Cardiac muscle cell (in vitro differentiated cells and primary cell): ENCODE results near the gene FBLN2. TPM values are rescaled to one million over a fixed set of nuclear protein-coding genes. Genes with fewer than 3 reads are reported as not detected.

Experiments
- DNase-seq, 2 donors: peaks; one replicate each; pipeline versions ENCODE4 v3.0.0 to v3.0.0-alpha.2; 2010 to 2017; ENCODE audit warnings: low read depth in 1 of 2, low spot score in 1 of 2
- H3K27ac ChIP-seq: fragments of 200-600 bp; sonication (generic); 2 replicates; pipeline ENCODE4 v1.5.1; 2016
- H3K27me3 ChIP-seq: fragments of 200-600 bp; sonication (generic); 2 replicates; pipeline ENCODE4 v1.6.0; 2016; ENCODE audit warnings: control low read depth
- H3K36me3 ChIP-seq: fragments of 200-600 bp; sonication (generic); 2 replicates; pipeline ENCODE4 v1.5.1; 2016; ENCODE audit warnings: control low read depth
- H3K4me1 ChIP-seq: fragments of 200-600 bp; sonication (generic); 2 replicates; pipeline ENCODE4 v1.8.1; 2017; ENCODE audit warnings: low read depth, mild to moderate bottlenecking, mixed run types
- H3K4me3 ChIP-seq: fragments of 200-600 bp; sonication (generic); 2 replicates; pipeline ENCODE4 v1.5.1; 2016; ENCODE audit warnings: mild to moderate bottlenecking
- H3K9me3 ChIP-seq: fragments of 200-600 bp; sonication (generic); 2 replicates; pipeline ENCODE4 v1.5.1; 2017; ENCODE audit warnings: low read depth, mild to moderate bottlenecking, control low read depth
- polyA plus RNA-seq: library from polyadenylated mRNA; unstranded; fragments of >200 nt; fragmentation: Nextera tagmentation; extraction: Ambion mirVana; gene quantifications from 2 replicates; pipeline ENCODE4 v1.2.1, GENCODE V29; 2016
- total RNA-seq: library from RNA; depleted of rRNA; stranded (reverse); fragments of >200 nt; gene quantifications from 2 replicates; pipeline ENCODE4 v1.2.3, GENCODE V29; 2016
- TF ChIP-seq, protein P1 (sequence below): IDR thresholded peaks from 2 replicates; pipeline ENCODE4 v1.5.1; 2012; ENCODE audit warnings: low read depth, mild to moderate bottlenecking, low read length

The FBLN2 gene
- total and polyA plus RNA-seq, 2 experiments from 2014 or later, result 19.3 to 42.4 TPM

GRCh38 chr3:13532631-13533030 is 16.3 kb upstream of the FBLN2 start:
- Histone ChIP-seq H3K27ac (no peak overlapping the region), H3K4me3 (no peak overlapping the region), H3K36me3 (no peaks in the 10 kb centered on the region), H3K27me3 (no peaks in the 10 kb centered on the region), H3K4me1 (peaks cover 4% of the 10 kb centered on the region), H3K9me3 (no peaks in the 10 kb centered on the region)
- DNase-seq, result no peak
- TF ChIP-seq, protein P1, sequence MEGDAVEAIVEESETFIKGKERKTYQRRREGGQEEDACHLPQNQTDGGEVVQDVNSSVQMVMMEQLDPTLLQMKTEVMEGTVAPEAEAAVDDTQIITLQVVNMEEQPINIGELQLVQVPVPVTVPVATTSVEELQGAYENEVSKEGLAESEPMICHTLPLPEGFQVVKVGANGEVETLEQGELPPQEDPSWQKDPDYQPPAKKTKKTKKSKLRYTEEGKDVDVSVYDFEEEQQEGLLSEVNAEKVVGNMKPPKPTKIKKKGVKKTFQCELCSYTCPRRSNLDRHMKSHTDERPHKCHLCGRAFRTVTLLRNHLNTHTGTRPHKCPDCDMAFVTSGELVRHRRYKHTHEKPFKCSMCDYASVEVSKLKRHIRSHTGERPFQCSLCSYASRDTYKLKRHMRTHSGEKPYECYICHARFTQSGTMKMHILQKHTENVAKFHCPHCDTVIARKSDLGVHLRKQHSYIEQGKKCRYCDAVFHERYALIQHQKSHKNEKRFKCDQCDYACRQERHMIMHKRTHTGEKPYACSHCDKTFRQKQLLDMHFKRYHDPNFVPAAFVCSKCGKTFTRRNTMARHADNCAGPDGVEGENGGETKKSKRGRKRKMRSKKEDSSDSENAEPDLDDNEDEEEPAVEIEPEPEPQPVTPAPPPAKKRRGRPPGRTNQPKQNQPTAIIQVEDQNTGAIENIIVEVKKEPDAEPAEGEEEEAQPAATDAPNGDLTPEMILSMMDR, result no peak

DNA sequence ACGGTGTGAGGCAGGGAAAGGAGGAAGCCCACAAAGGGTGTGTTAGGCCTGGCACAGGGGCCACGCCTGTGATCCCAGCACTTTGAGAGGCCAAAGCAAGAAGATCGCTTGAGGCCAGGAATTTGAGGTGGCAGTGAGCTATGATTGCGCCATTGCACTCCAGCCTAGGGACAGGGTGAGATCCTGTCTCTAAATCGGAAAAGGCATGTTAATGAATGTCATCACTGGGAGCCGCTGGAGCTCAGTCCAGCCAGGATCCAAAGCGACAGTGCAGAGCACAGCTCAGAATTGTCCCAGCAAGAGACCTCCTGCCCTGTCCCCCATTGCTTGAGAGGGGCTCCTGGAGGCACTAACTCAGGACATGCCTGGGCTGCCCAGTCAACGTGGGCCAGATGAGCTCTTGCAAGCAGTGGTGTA is 15.0 kb upstream of the FBLN2 start:
- H3K27ac ChIP-seq, result no peak overlapping the region
- TF ChIP-seq, protein P1, result no peak
- no peaks in the 10 kb centered on the region for H3K36me3 ChIP-seq
- peaks cover 4% of the 10 kb centered on the region for H3K4me1 ChIP-seq
- H3K27me3 ChIP-seq, result no peaks in the 10 kb centered on the region
- DNase-seq, result no peak
- H3K9me3 ChIP-seq, result no peaks in the 10 kb centered on the region
- no peak overlapping the region for H3K4me3 ChIP-seq

DNA sequence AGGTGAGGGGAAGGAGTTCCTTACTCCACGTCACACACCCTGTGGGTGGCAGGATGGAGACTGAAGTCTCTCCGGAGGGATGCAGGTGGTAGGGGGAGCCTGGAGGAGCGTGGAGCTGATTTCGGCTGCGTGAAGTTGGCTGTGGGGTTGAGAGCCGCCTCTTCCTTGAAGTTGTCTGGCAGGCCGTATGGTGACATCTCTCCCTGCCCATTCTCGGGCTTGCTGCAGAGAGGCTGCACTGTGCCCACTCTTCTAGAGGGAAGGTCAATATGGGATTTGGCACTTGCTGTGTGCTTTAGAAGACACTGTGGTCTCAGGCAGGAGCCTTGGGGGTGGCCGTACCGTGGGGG is 13.4 kb upstream of the FBLN2 start:
- TF ChIP-seq, protein P1, result no peak
- Histone ChIP-seq H3K27me3 (no peaks in the 10 kb centered on the region), H3K4me1 (peaks cover 4% of the 10 kb centered on the region), H3K4me3 (no peak overlapping the region), H3K9me3 (no peaks in the 10 kb centered on the region), H3K27ac (no peak overlapping the region), H3K36me3 (no peaks in the 10 kb centered on the region)
- DNase-seq, result no peak

- Histone ChIP-seq H3K4me1 (peaks cover 4% of the 10 kb centered on the region), H3K27ac (no peak overlapping the region), H3K4me3 (no peak overlapping the region), H3K36me3 (no peaks in the 10 kb centered on the region), H3K9me3 (no peaks in the 10 kb centered on the region), H3K27me3 (no peaks in the 10 kb centered on the region)
- TF ChIP-seq, protein P1, result no peak
- DNase-seq, result no peak
Measured at GRCh38 chr3:13535905-13536304, 13.0 kb upstream of the FBLN2 start.

DNA sequence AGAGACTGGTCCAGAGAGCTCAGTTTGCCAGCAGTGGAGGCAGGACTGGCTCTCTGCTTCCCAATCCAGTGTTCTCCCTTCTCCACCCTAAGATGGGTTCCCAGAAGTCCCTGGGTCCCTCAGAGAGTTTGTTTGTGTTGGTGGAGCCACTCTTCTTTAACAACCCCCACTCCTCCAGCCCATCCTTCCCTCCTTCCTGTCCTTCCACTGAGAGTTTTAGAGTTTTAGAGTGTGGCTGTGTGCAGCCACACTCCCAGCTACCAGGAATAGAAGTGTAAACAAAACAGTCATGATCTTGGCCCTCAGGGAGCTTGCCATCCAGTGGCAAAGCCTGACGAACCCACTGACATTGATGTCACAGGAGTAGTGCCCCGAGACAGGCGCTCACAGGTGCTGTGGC is 12.5 kb upstream of the FBLN2 start:
- DNase-seq, result no peak
- H3K4me3 ChIP-seq, result no peak overlapping the region
- TF ChIP-seq, protein P1, result no peak
- no peaks in the 10 kb centered on the region for H3K9me3 ChIP-seq
- H3K4me1 ChIP-seq, result peaks cover 4% of the 10 kb centered on the region
- no peaks in the 10 kb centered on the region for H3K27me3 ChIP-seq
- no peaks in the 10 kb centered on the region for H3K36me3 ChIP-seq
- no peak overlapping the region for H3K27ac ChIP-seq

DNA sequence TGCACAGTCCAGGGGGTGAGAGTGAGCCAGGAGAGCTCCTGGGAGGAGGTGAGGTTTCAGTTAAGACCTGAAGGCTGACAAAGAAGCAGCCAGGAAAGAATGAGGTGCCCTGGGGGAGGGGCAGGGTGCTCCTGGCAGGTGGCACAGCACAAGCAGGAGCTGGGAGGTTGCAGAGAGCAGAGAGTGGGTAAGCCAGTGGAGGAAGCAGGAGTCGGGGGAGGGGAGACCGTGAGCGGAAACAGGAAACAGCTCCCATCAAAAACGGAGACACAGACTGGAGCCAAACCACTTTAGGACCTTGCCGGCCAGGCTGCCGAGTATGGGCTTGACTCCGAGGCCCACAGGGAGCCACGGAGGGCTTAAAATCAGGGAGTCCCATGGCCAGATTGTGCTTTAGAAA is 12.1 kb upstream of the FBLN2 start:
- Histone ChIP-seq H3K4me3 (no peak overlapping the region), H3K4me1 (peaks cover 4% of the 10 kb centered on the region), H3K27ac (no peak overlapping the region), H3K36me3 (no peaks in the 10 kb centered on the region), H3K9me3 (no peaks in the 10 kb centered on the region), H3K27me3 (no peaks in the 10 kb centered on the region)
- peak in 1 of 2 donors; percentile 65 for DNase-seq
- TF ChIP-seq, protein P1, result no peak
